ENCODE measurements around the gene ABITRAM. TPM values are rescaled to one million over a fixed set of nuclear protein-coding genes. Genes with fewer than 3 reads are reported as not detected.
"Not testable (repeated sequence)": the region's sequence is repeated elsewhere in the genome, so short reads cannot be mapped to it uniquely, and the experiment has no call there.

The ABITRAM gene
- total and polyA plus RNA-seq, 2 donors (not counting 3 experiments of a cell fraction or from before 2014, with no cell fraction given): 8.8 to 10.6 TPM

- CTCF ChIA-PET: interaction anchor here (0.5 to 2.2 kb wide), 5 partner anchors 9 to 172 kb away, joined by 3 to 9 read pairs (median 4); no protein-coding TSS in a partner anchor
Observed at GRCh38 chr9:108885643-108886348, 48.4 kb upstream of the ABITRAM start.

GRCh38 chr9:108886594-108887271 is 47.5 kb upstream of the ABITRAM start:
- dilution Hi-C loops (cut with MboI; ENCODE audit: extremely low pct_ligation_motif_present, low sequenced_read_pairs); H3K27ac ChIP-seq (ENCODE audit: insufficient read depth, low read depth, low read length); H3K9me3 ChIP-seq (replicated peaks; ENCODE audit: control insufficient read depth, insufficient read depth, low read length); H3K79me2 ChIP-seq (ENCODE audit: control insufficient read depth, insufficient read depth, low read length); H3K4me2 ChIP-seq (ENCODE audit: insufficient read depth, low read length); DNase-seq (ENCODE audit: low read depth, low spot score); H3K9ac ChIP-seq (replicated peaks; ENCODE audit: extremely low read depth, insufficient read depth, low read length); H2AFZ ChIP-seq (ENCODE audit: low read depth, low read length); BruUV-seq (replicated peaks); intact Hi-C loops (cut with micrococcal nuclease); H3K4me3 ChIP-seq (replicated peaks in 1 of 3; ENCODE audit: insufficient read depth in 1 of 3, low read depth in 1 of 3, low read length in 3 of 3); H3K9me1 ChIP-seq (replicated peaks; ENCODE audit: control insufficient read depth, extremely low read depth, insufficient read depth, low read length); H3K27me3 ChIP-seq (ENCODE audit: control insufficient read depth in 2 of 2, insufficient read depth in 2 of 2, low read length in 2 of 2); H3K36me3 ChIP-seq (ENCODE audit: control insufficient read depth in 2 of 2, extremely low read depth in 1 of 2, insufficient read depth in 2 of 2, low read length in 2 of 2); POLR2A ChIA-PET; FAIRE-seq; H4K20me1 ChIP-seq (replicated peaks; ENCODE audit: control insufficient read depth, extremely low read depth, insufficient read depth, low read length); H3K4me1 ChIP-seq (ENCODE audit: control insufficient read depth, extremely low read depth, insufficient read depth, low read length): not testable (repeated sequence)
- CTCF ChIA-PET: interaction anchor here (0.7 to 2.2 kb wide), 3 partner anchors 17 to 1419 kb away, joined by 3 to 9 read pairs (median 4); no protein-coding TSS in a partner anchor

More at GRCh38 chr9:108885643-108886348, 48.4 kb upstream of the ABITRAM start:
- Histone ChIP-seq H3K9me3 (replicated peaks; ENCODE audit: control insufficient read depth, insufficient read depth, low read length) (no peaks in the 10 kb centered on the region), H3K9ac (replicated peaks; ENCODE audit: extremely low read depth, insufficient read depth, low read length) (no peak overlapping the region), H3K4me2 (ENCODE audit: insufficient read depth, low read length) (no peak overlapping the region), H2AFZ (ENCODE audit: low read depth, low read length) (no peak overlapping the region), H3K9me1 (replicated peaks; ENCODE audit: control insufficient read depth, extremely low read depth, insufficient read depth, low read length) (no peaks in the 10 kb centered on the region), H3K79me2 (ENCODE audit: control insufficient read depth, insufficient read depth, low read length) (no peaks in the 10 kb centered on the region), H3K4me3 (replicated peaks in 1 of 3; ENCODE audit: insufficient read depth in 1 of 3, low read depth in 1 of 3, low read length in 3 of 3) (no peak overlapping the region), H3K27me3 (ENCODE audit: control insufficient read depth in 2 of 2, insufficient read depth in 2 of 2, low read length in 2 of 2) (no peaks in the 10 kb centered on the region), H4K20me1 (replicated peaks; ENCODE audit: control insufficient read depth, extremely low read depth, insufficient read depth, low read length) (no peaks in the 10 kb centered on the region), H3K27ac (ENCODE audit: insufficient read depth, low read depth, low read length) (no peak overlapping the region), H3K36me3 (ENCODE audit: control insufficient read depth in 2 of 2, extremely low read depth in 1 of 2, insufficient read depth in 2 of 2, low read length in 2 of 2) (peaks cover 4% of the 10 kb centered on the region in 2 experiments), H3K4me1 (ENCODE audit: control insufficient read depth, extremely low read depth, insufficient read depth, low read length) (peaks cover 3% of the 10 kb centered on the region)
- BruUV-seq (replicated peaks): no TSS peak
- intact Hi-C loops (cut with micrococcal nuclease): no loop called here
- TF ChIP-seq POLR2A (IDR thresholded peaks at IDR 0.05; ENCODE audit: low read depth, low read length): no peak
- TF ChIP-seq MYC (IDR thresholded peaks at IDR 0.05; ENCODE audit: low read depth, low read length): no peak
- no peak for TF ChIP-seq EZH2 (IDR thresholded peaks at IDR 0.05; ENCODE audit: borderline replicate concordance, low read depth, low read length, severe bottlenecking)
- no peak for TF ChIP-seq FOS (IDR thresholded peaks at IDR 0.05; ENCODE audit: borderline replicate concordance, insufficient read depth, low read length)
- TF ChIP-seq POLR2AphosphoS5 (IDR thresholded peaks at IDR 0.05; ENCODE audit: insufficient read depth, low read depth, low read length): no peak
- TF ChIP-seq MAX (IDR thresholded peaks at IDR 0.05; ENCODE audit: insufficient read depth, insufficient read length): no peak
- no peak for TF ChIP-seq JUN (IDR thresholded peaks at IDR 0.05; ENCODE audit: borderline replicate concordance, insufficient read depth, insufficient read length, low read depth)
- no peak for TF ChIP-seq CTCF (IDR thresholded peaks at IDR 0.05; ENCODE audit: extremely low read depth in 1 of 2, insufficient read depth in 1 of 2, low read depth in 1 of 2, low read length in 2 of 2)
- TF ChIP-seq GATA2 (IDR thresholded peaks at IDR 0.05; ENCODE audit: insufficient read depth, insufficient read length, low read depth, low read length): no peak
- DNase-seq (ENCODE audit: low read depth, low spot score) (peak; percentile 67), FAIRE-seq (peak; percentile 35)
- POLR2A ChIA-PET: no interaction called here
- dilution Hi-C loops (cut with MboI; ENCODE audit: extremely low pct_ligation_motif_present, low sequenced_read_pairs): no loop called here
